HG03457 (cell line): ENCODE results near the gene CNTNAP2.
"Not testable (repeated sequence)": the region's sequence is repeated elsewhere in the genome, so short reads cannot be mapped to it uniquely, and the experiment has no call there.

Experiments used
- ATAC-seq: cut with Tn5 transposase; IDR thresholded peaks from one replicate; pipeline ENCODE4 v1.9.1; 2021; ENCODE audit warnings: moderate number of reproducible peaks; ENCODE audit not compliant: unreplicated experiment

CNTNAP2 gene

DNA sequence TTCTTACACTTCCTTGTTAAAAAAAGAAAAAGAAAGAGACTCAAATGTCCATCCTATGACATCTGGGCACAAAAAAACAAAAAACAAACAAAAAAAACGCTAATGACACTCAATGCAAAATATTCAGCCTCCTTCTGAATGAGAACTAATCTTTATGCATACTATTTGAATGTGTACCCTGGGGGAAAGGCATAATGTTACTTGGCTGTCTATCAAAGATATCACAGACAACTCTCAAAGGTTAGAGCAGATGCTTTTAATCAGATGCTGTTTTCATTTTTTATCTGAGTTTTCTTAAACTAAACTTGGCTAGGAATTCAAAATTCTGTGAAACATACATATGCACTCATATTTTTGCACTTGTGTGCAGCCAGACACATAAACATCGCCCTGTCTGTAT lies 745.8 kb downstream of the CNTNAP2 start:
- no peak for ATAC-seq

DNA sequence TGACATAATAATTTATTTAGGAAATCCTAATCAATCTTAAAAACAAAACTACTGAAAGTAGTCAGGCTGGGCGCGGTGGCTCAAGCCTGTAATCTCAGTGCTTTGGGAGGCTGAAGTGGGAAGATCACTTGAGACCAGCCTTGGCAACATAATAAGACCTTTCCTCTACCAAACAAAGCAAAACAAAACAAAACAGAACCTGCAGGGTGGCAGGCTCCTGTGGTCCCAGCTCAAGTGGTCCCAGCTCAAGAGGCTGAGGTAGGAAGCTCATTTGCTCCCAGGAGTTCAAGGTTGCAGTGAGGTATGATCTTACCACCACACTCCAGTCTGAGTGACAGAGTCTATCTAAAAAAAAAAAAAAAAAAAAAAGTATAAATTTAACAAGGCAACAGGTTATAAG lies 748.0 kb downstream of the CNTNAP2 start:
- ATAC-seq, result no peak

GRCh38 chr7:146865696-146866095 lies 749.1 kb downstream of the CNTNAP2 start:
- ATAC-seq, result no peak

DNA sequence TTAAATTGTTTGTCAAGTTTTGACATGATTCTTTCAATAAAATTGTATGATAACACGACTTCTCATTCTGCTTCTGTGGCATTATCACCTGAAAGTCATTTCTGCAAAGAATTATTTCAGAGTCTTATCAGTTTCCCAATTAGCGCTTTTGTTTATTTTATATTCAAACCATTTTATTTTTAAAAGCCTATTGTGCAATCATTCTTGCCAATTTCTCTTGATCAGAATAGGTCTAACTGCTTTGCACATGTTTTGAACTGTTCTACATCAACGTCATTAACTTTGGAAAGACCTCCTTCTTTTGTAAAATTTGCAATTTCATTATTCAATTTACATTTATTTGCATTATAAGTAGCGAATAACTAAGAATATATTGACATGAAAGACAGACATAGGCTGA lies 758.1 kb downstream of the CNTNAP2 start:
- no peak for ATAC-seq

GRCh38 chr7:146875237-146875785 lies 758.7 kb downstream of the CNTNAP2 start:
- no peak for ATAC-seq

GRCh38 chr7:146875981-146876380 lies 759.4 kb downstream of the CNTNAP2 start:
- ATAC-seq, result no peak

GRCh38 chr7:146876411-146876810 lies 759.8 kb downstream of the CNTNAP2 start:
- no peak for ATAC-seq

- ATAC-seq, result no peak
Measured at GRCh38 chr7:146878901-146879300, 762.3 kb downstream of the CNTNAP2 start.

DNA sequence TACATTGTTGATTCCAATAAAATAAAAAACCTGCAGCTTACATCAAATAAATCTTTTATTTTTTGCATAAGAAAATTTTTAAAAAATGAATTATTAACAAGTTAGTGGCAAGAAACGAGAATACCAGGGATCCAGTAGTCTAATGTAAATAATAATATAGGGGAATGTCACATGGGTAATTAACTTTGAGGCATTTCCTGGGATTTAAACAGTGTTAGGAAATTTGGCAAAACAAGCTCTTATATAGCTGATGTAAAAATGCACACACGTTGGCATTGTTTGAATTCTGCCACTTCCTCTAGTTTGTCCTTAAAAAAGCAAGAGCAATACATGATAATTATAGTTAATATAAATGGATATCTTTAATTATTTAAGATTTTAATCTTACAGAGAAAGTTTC lies 768.6 kb downstream of the CNTNAP2 start:
- ATAC-seq, result no peak

DNA sequence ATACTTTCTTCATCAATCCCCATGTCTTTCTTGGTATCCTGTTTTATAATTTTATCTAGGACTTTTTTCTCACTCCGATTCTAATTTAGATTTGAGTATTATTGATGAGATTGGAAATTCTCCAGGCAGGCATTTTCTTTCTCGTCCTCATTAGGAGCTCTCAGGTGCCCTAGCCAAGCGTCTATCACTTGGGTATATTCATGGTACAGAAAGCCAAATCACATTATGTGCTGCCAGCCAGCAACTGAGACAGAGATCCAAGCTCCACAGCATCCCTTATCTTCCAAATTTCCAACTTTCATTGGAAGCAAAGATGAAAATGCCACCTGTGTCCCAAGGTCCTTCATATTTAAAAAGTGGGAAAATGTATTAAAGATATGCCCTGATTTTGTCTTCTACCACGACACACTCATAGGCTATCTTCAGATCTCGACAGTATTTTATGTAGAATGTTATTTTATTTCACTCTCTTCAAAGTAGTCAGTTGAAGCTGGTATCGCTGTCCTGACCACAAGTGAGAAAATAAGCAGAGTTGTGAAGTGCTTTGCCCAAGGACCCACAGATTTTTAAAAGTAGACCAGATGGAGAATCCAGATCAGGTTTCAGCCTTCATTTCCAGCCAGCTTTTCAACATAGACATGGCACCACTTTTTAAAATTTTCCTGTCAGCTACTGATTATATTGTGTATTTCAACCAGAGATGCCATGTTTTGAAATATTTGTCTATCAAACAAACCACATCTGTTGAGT lies 773.4 kb downstream of the CNTNAP2 start:
- ATAC-seq, result no peak

GRCh38 chr7:146892151-146892550 lies 775.5 kb downstream of the CNTNAP2 start:
- ATAC-seq, result no peak

DNA sequence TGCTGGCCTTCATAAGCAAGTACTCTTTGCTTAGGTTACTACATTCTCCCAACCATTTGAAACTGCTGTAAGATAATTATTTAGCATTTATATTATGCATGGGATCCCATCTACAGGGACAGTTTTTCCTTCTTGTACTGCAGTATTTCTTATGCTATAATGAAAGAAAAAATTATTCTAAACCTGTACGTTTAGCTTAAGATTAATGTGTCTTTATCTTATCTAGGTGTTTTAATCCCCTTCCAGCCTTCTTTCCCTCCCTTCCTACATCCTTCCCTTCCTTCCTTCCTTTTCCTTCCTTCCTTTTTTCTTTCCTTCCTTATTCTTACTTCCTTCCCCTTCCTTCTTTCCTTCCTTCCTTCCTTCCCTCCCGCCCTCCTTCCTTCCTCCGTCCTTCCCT lies 778.3 kb downstream of the CNTNAP2 start:
- no peak for ATAC-seq

DNA sequence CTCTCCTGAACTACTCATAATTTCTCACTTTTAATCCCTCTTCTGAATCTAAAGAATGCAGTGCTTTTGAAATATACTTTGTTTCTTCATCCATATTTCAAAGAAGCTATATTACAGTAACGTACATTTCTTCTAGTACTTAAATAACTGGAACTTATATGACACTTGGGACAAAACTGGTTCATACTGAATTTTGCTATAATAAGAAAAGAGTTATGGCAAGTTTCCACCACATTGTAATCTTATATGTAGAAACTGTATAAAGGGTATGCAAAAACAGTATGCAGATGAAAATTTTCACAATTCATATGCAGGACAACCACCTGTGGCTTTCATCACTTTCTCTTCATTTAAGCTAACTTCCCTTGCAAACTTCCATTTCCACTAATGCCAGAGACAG lies 785.7 kb downstream of the CNTNAP2 start:
- no peak for ATAC-seq

DNA sequence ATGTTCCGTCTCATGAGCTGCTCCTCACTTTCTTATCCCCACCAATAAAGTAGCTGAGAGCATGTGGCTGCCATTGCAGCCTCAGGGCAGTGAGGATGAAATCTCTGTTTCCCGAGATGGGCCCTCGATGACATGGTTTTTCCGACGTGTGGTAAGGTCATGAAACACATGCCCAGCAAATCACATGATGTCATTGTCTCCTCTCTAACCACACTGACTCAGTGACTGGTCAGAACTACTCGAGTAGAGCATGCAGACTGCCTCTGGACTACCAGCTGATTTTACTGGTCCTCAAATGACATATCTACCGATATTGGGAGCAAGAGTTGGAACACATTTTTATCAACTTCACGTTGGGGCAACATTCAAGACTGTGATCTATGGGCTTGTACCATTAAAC lies 786.1 kb downstream of the CNTNAP2 start:
- ATAC-seq, result no peak

DNA sequence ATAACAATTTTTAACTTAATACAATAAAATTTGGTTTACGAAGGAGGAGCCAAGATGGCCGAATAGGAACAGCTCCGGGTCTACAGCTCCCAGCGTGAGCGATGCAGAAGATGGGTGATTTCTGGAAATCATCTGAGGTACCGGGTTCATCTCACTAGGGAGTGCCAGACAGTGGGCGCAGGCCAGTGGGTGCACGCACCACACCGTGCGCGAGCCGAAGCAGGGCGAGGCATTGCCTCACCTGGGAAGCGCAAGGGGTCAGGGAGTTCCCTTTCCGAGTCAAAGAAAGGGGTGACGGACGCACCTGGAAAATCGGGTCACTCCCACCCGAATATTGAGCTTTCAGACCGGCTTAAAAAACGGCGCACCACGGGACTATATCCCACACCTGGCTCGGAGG lies 789.1 kb downstream of the CNTNAP2 start:
- ATAC-seq, result not testable (repeated sequence)

DNA sequence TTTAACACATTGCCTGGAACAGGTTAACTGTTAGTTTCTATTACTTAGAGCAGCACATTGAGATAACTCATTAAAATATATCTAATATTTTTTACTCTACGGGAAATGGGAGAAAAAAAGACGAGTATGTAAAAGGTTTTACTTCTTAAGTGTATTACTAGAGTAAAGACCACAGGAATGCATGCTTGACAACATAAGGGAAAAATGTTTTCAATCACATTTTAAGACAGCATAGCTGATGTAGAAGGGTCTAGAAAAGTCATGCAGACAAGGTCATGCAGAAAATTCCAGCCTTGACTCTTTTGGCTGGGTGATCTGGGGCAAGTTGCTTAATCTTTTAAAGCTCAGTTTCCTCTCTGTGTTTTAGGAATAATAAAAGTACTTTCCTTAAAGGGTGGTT lies 806.2 kb downstream of the CNTNAP2 start:
- ATAC-seq, result no peak

DNA sequence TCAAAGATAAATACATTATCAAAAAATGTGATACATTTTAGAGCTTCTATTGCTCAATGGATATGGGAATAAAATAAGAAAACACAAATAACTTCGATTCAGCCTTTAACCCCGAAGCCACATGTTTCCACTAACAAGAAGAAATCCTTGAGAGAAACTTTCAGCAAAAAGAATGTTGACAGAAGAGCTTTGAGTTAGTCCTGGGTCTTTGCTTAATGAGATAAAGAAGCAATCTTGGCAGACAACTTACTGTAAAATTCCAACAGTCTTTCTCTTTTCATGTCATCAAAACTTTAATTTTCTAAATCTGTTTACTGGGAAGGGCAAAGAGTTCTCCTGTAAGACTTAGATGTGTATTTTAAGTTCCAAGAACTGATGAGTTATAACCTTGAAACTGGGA lies 810.2 kb downstream of the CNTNAP2 start:
- no peak for ATAC-seq

DNA sequence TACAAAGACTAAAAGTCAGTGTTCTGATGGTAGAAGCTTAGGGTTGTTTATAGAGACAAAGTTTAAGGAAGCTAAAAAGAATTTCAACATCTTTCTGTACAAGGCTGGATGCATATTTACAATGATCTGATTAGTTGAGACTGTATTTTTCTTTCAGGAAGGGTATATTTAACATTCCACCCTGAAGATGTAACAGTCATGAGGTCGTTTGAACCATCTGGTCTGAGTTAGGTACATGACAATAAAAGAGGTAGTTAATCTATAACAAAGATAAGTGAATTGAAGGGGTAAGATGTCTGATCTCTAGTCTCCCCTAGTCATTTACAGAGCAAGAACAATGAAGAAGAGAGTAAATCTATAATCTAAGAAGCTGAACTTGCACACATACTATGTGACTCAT lies 821.2 kb downstream of the CNTNAP2 start:
- no peak for ATAC-seq

DNA sequence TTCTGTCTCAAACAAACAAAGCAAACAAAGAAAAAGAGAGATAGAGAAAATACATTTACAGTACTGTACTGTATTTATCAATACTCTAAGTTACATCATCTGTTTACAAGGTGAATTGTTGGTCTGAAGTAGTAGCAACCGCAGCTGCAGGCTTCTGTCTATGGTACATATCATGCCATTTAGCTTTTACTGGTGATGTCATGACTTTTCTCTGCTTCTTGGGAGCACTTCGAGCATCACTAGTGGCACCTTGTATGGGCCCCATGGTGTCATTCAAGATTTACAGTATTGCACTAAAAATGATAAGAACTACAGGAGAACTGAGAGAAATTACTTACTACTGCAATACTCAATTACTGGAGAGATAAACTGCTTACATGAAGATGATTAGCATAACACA lies 826.9 kb downstream of the CNTNAP2 start:
- ATAC-seq, result no peak

DNA sequence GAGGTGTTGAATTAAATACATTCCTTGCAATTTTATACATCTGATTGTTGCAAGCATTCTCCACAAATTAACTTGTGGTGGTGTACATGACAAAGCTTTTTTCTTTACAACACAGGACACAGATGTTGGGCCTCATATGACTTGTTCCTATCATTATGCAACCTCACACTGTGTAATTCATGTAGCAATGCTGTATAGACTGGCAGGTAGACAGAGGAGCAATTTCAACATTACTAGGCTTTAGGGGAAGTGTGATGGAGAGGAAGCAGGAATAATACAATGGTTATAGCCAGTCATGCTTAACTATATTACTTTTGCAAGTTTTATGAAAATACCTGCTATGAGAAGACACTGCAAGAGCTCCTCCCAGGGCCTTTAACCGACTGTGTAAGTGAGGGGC lies 832.1 kb downstream of the CNTNAP2 start:
- no peak for ATAC-seq

DNA sequence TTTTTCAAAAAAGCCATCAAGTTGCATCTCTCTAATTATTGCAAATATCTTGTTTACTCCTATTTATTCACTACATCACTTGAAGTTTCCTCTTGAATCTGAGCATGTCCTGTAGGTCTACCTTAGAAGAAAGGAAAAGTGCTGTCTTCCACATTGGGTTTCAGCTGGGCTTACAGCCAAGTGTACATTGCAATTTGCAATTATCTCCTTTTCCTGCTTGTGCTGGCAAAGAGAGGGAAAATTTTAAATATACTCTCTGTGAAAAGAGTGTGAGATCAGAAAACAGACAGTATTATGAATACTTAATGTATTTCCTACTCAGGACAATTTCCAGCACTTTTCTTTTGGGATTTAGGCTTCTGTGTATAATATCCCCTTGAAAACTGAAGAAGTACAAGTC lies 839.7 kb downstream of the CNTNAP2 start:
- no peak for ATAC-seq

DNA sequence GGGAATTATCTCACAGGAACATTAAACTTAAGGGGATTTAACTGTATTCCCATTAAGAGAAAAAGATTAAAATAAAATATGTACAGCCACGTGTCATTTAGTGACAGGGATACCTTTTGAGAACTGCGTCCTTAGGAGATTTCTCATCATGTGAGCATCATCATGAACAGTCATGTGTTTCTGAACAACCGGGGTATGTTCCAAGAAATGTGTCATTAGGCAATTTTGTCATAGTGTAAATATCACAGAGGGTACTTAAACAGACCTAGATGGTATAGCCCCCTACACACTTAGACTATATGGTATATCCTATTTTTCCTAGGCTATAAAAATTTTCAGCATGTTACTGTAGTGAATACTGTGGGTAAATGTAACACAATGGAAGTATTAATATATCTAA lies 840.3 kb downstream of the CNTNAP2 start:
- ATAC-seq, result no peak

- no peak for ATAC-seq
Measured at GRCh38 chr7:146960773-146961391, 844.3 kb downstream of the CNTNAP2 start.
